Occipital lobe (tissue), 2 donors: ENCODE measurements around the gene VENTX. TPM values are rescaled to one million over a fixed set of nuclear protein-coding genes. Genes with fewer than 3 reads are reported as not detected.

ENCODE experiments used
- DNase-seq: peaks from one replicate; lab custom pipeline; 2025; lab: John Stamatoyannopoulos, UW
- total RNA-seq: library from RNA; depleted of rRNA; stranded (reverse); fragments of >200 nt; gene quantifications from one replicate; pipeline ENCODE4 v1.2.3, GENCODE V29; 2014

VENTX gene
- total RNA-seq, 1 donor from 2014 or later = not detected

GRCh38 chr10:133271521-133272300, 34.1 kb downstream of the VENTX start:
- no peak for DNase-seq

- DNase-seq = no peak
Observed at GRCh38 chr10:133272301-133272963, 34.8 kb downstream of the VENTX start.

- no peak for DNase-seq
Observed at GRCh38 chr10:133272964-133273420, 35.3 kb downstream of the VENTX start.

GRCh38 chr10:133273534-133274143, 36.0 kb downstream of the VENTX start:
- no peak for DNase-seq

- no peak for DNase-seq
Observed at GRCh38 chr10:133274751-133275683, 37.4 kb downstream of the VENTX start.

- DNase-seq = no peak
Observed at GRCh38 chr10:133275684-133276092, 38.0 kb downstream of the VENTX start.

- DNase-seq = no peak
Observed at GRCh38 chr10:133276100-133276434, 38.4 kb downstream of the VENTX start.

- DNase-seq = no peak
Observed at GRCh38 chr10:133276435-133277201, 39.0 kb downstream of the VENTX start, which contains the start of gene ADAM8. TSS of gene ADAM8 (minus strand) at chr10:133276868. CDS start at chr10:133276817, 51 bp downstream.

- DNase-seq = no peak
Observed at GRCh38 chr10:133277277-133277992, 39.8 kb downstream of the VENTX start.

GRCh38 chr10:133277993-133278576, 40.4 kb downstream of the VENTX start:
- no peak for DNase-seq

- no peak for DNase-seq
Observed at GRCh38 chr10:133278577-133279265, 41.1 kb downstream of the VENTX start.

GRCh38 chr10:133279326-133280226, 41.9 kb downstream of the VENTX start:
- no peak for DNase-seq

GRCh38 chr10:133280391-133281059, 42.9 kb downstream of the VENTX start:
- DNase-seq = no peak

- no peak for DNase-seq
Observed at GRCh38 chr10:133281084-133281483, 43.4 kb downstream of the VENTX start.

GRCh38 chr10:133281628-133282372, 44.1 kb downstream of the VENTX start:
- no peak for DNase-seq

- no peak for DNase-seq
Observed at GRCh38 chr10:133282846-133283390, 45.3 kb downstream of the VENTX start.
